ENCODE measurements around the gene SLC66A2. TPM values are rescaled to one million over a fixed set of nuclear protein-coding genes. Genes with fewer than 3 reads are reported as not detected.

The SLC66A2 gene
- total and polyA plus RNA-seq, 2 of the 13 experiments (the other 11 are each of a cell fraction or from before 2014, with no cell fraction given) = 33.5 to 41.9 TPM

DNA sequence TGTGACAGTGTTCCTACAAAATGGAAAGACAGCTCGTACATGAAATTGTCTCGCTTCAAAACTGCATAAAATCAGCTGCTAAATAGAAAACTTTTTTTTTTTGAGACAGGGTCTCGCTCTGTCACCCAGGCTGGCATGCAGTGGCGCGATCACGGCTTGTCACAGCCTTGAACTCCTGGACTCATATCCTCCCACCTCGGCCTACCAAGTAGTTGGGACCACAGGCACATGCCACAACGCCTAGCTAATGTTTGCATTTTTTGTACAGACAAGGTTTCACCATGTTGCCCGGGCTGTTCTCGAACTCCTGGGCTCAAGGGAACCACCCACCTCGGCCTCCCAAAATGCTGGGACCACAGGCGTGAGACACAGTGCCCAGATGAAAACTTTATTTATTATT lies 33.7 kb upstream of the SLC66A2 start (continued):
- no peak for TF ChIP-seq THAP9 (CRISPR knock-in tag; IDR thresholded peaks at IDR 0.05; ENCODE audit: borderline replicate concordance)
- no peak for TF ChIP-seq BRF2 (CRISPR knock-in tag; IDR thresholded peaks at IDR 0.05)
- no peak for TF ChIP-seq NR2F1 (CRISPR knock-in tag; IDR thresholded peaks at IDR 0.05)
- TF ChIP-seq RFXANK (CRISPR knock-in tag; IDR thresholded peaks at IDR 0.05) = no peak
- TF ChIP-seq LRRFIP1 (CRISPR knock-in tag; conservative IDR thresholded peaks at IDR 0.05) = no peak
- no peak for TF ChIP-seq ZSCAN21 (CRISPR knock-in tag; IDR thresholded peaks at IDR 0.05; ENCODE audit: borderline replicate concordance)
- TF ChIP-seq YEATS2 (CRISPR knock-in tag; IDR thresholded peaks at IDR 0.05; ENCODE audit: borderline replicate concordance) = no peak
- TF ChIP-seq ZNF644 (CRISPR knock-in tag; IDR thresholded peaks at IDR 0.05; ENCODE audit: low read depth) = peak; percentile 60
- no peak for TF ChIP-seq HNRNPLL (IDR thresholded peaks at IDR 0.05; ENCODE audit: low read depth, low read length, poor library complexity, severe bottlenecking)
- TF ChIP-seq, protein P1, sequence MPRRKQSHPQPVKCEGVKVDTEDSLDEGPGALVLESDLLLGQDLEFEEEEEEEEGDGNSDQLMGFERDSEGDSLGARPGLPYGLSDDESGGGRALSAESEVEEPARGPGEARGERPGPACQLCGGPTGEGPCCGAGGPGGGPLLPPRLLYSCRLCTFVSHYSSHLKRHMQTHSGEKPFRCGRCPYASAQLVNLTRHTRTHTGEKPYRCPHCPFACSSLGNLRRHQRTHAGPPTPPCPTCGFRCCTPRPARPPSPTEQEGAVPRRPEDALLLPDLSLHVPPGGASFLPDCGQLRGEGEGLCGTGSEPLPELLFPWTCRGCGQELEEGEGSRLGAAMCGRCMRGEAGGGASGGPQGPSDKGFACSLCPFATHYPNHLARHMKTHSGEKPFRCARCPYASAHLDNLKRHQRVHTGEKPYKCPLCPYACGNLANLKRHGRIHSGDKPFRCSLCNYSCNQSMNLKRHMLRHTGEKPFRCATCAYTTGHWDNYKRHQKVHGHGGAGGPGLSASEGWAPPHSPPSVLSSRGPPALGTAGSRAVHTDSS (CRISPR knock-in tag; conservative IDR thresholded peaks at IDR 0.05) = no peak
- TF ChIP-seq ATF5 (CRISPR knock-in tag; IDR thresholded peaks at IDR 0.05; ENCODE audit: low read depth) = no peak
- TF ChIP-seq, protein P2, sequence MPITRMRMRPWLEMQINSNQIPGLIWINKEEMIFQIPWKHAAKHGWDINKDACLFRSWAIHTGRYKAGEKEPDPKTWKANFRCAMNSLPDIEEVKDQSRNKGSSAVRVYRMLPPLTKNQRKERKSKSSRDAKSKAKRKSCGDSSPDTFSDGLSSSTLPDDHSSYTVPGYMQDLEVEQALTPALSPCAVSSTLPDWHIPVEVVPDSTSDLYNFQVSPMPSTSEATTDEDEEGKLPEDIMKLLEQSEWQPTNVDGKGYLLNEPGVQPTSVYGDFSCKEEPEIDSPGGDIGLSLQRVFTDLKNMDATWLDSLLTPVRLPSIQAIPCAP (CRISPR knock-in tag; IDR thresholded peaks at IDR 0.05; ENCODE audit: low read depth) = no peak
- TF ChIP-seq EZH2 (conservative IDR thresholded peaks at IDR 0.05; ENCODE audit: low read depth, low read length) = no peak
- TF ChIP-seq ZNF205 (CRISPR knock-in tag; IDR thresholded peaks at IDR 0.05) = no peak
- no peak for TF ChIP-seq ZNF530 (CRISPR knock-in tag; IDR thresholded peaks at IDR 0.05; ENCODE audit: low read depth)
- no peak for TF ChIP-seq GTF2F1 (IDR thresholded peaks at IDR 0.05; ENCODE audit: low read length)
- TF ChIP-seq MXD1 (CRISPR knock-in tag; IDR thresholded peaks at IDR 0.05) = no peak
- no peak for TF ChIP-seq NR3C1 (CRISPR knock-in tag; IDR thresholded peaks at IDR 0.05)
- TF ChIP-seq MXD4 (CRISPR knock-in tag; IDR thresholded peaks at IDR 0.05) = peak; percentile 51; the same call in 1 of the 2 replicates
- no peak for TF ChIP-seq TCF7 (IDR thresholded peaks at IDR 0.05; ENCODE audit: low read depth)
- no peak for TF ChIP-seq ZNF331 (CRISPR knock-in tag; IDR thresholded peaks at IDR 0.05)
